GM06990 (cell line): ENCODE measurements around the gene ARHGEF16.

ENCODE experiments used
- DNase-seq: peaks from one replicate; pipeline ENCODE4 v3.0.0-alpha.2; 2011; ENCODE audit not compliant: insufficient read length; ENCODE audit errors: extremely low read depth
- H3K27me3 ChIP-seq: replicated peaks from 2 replicates; pipeline ENCODE4 v1.6.0; 2011; ENCODE audit warnings: low read length; ENCODE audit not compliant: control insufficient read depth, insufficient read depth
- H3K36me3 ChIP-seq: 2 replicates; pipeline ENCODE4 v1.5.1; 2011; ENCODE audit warnings: low read length; ENCODE audit not compliant: control insufficient read depth, insufficient read depth
- H3K4me3 ChIP-seq: replicated peaks from 2 replicates; pipeline ENCODE4 v1.5.1; 2011; ENCODE audit warnings: low read depth, mild to moderate bottlenecking, control low read depth, low read length
- TF ChIP-seq, protein P1 (sequence below): IDR thresholded peaks from 2 replicates; pipeline ENCODE4 v1.5.1; 2011; ENCODE audit warnings: low read length, control low read depth, mild to moderate bottlenecking, inconsistent platforms; ENCODE audit not compliant: insufficient read depth, poor library complexity, severe bottlenecking

ARHGEF16 gene

DNA sequence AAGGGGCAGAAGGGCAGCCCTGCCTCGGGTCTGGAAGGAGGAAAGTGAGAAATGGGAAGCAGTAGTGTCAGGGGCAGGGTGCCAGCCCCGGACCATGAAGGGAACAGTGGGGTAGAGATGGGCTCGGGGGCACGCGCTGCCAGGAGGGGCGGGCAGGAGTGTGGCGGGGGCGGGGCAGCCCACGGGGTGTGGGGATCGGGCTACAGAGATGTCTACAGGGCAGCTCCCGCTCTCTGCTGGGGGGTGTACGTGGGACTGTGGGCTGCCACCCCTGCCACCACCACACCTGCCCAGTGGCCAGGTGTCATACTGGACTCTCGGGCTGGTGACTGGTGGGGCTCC, 7.4 kb downstream of the ARHGEF16 start:
- no peak overlapping the region for H3K4me3 ChIP-seq
- TF ChIP-seq, protein P1, sequence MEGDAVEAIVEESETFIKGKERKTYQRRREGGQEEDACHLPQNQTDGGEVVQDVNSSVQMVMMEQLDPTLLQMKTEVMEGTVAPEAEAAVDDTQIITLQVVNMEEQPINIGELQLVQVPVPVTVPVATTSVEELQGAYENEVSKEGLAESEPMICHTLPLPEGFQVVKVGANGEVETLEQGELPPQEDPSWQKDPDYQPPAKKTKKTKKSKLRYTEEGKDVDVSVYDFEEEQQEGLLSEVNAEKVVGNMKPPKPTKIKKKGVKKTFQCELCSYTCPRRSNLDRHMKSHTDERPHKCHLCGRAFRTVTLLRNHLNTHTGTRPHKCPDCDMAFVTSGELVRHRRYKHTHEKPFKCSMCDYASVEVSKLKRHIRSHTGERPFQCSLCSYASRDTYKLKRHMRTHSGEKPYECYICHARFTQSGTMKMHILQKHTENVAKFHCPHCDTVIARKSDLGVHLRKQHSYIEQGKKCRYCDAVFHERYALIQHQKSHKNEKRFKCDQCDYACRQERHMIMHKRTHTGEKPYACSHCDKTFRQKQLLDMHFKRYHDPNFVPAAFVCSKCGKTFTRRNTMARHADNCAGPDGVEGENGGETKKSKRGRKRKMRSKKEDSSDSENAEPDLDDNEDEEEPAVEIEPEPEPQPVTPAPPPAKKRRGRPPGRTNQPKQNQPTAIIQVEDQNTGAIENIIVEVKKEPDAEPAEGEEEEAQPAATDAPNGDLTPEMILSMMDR, result no peak
- peaks cover 1% of the 10 kb centered on the region; the same call in 1 of the 2 replicates for H3K27me3 ChIP-seq
- no peaks in the 10 kb centered on the region for H3K36me3 ChIP-seq
- DNase-seq, result no peak

DNA sequence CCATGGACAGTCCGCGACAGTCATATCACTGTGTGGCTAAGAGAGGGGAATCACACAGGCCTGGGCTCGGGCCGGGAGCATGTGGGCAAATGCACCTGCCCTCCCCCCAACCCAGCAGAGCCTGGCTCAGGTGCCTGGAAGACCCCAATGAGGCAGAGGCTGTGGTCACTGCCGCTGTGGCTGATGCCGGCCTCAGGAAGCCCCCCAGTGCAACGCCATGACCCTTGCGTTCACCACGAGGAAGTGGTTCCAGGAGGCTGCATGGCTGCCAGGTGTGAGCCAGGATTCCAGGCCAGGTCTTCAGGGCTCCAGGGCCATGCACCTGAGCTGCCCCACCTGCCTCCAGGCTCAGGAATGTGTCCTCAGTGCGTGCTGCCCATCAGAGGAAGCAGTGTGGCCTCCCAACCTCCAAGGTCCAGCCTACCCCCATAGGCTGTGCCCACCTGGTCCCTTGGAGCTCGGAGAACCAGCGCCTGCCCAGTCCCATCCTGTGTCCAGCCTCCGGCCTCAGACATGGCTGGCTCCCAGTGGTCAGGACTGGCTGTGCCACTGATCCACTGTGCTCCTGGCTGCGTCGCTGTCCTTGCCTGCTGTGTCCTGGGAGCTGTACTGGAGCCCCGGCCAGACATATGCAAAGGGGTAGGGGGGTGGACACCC, 8.0 kb downstream of the ARHGEF16 start:
- Histone ChIP-seq H3K27me3 (peaks cover 1% of the 10 kb centered on the region; the same call in 1 of the 2 replicates), H3K36me3 (no peaks in the 10 kb centered on the region), H3K4me3 (no peak overlapping the region)
- TF ChIP-seq, protein P1, result no peak
- DNase-seq, result no peak

DNA sequence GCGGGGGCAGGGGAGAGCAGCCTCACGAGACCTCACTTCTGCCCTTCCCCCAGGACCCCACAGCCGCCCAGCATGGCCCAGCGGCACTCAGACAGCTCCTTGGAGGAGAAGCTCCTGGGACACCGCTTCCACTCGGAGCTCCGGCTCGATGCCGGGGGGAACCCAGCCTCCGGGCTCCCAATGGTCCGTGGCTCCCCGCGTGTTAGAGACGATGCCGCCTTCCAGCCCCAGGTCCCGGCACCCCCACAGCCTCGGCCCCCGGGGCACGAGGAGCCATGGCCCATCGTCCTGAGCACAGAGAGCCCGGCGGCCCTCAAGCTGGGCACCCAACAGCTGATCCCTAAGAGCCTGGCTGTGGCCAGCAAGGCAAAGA, 8.5 kb downstream of the ARHGEF16 start:
- Histone ChIP-seq H3K36me3 (no peaks in the 10 kb centered on the region), H3K4me3 (no peak overlapping the region), H3K27me3 (peaks cover 1% of the 10 kb centered on the region; the same call in 1 of the 2 replicates)
- TF ChIP-seq, protein P1, result no peak
- no peak for DNase-seq

DNA sequence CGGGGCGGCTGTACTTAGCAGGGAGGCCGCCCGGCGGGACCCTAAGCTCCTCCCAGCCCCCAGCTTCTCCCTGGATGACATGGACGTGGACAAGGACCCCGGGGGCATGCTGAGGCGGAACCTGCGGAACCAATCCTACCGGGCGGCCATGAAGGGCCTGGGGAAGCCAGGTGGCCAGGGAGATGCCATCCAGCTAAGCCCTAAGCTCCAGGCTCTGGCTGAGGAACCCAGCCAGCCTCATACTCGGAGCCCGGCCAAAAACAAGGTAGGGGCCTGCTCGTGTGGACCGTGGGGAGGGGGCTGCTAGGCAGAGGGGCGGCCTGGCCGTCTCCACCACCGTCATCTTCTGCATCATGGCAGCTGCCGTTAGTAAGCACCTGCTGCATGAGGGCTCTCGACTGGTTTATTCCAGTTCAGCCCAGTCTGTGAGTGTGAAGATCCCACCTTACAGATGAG, 9.0 kb downstream of the ARHGEF16 start:
- TF ChIP-seq, protein P1, result no peak
- no peaks in the 10 kb centered on the region for H3K36me3 ChIP-seq
- no peak for DNase-seq
- H3K27me3 ChIP-seq, result peaks cover 1% of the 10 kb centered on the region; the same call in 1 of the 2 replicates
- H3K4me3 ChIP-seq, result no peak overlapping the region

DNA sequence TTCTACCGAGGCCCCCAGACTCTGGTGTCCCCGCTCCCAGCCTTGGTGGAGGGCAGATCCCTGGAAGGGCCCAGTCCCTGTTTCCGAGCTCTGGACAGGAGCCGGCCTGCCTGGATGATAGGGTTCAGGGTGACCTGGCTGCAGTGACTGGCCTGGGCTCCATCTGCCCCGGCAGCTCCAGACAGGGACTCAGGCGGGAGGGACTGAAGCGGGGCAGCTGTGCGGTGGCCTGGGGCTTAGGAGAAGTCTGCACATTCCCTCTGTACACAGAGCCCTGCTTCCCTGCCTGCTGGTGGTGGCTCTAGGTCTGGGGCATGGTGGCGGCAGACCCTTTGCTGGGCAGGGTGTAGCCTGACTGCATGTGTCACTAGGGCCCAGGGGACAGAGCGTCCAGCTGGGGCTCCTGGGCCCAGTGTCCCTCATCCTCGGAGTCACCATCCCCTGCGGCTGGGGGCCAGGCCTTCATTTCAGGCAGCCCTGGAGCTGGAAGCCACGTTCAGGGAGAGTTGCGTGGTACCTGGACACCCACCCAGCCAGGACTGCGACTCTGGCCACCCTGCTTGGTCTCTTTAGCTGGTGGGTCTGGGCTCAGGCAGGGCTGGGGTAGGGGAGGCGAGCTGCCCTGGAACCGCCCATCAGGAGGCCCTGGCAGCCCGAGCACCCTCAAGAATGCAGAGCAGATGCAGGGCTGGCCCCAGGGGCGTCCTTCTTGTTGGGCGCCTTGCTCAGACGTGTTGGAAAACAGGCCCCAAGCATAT, 9.6 kb downstream of the ARHGEF16 start:
- no peaks in the 10 kb centered on the region for H3K36me3 ChIP-seq
- H3K27me3 ChIP-seq, result peaks cover 1% of the 10 kb centered on the region; the same call in 1 of the 2 replicates
- TF ChIP-seq, protein P1, result no peak
- DNase-seq, result no peak
- H3K4me3 ChIP-seq, result no peak overlapping the region
